Measurements from ENCODE around the gene HTR3E. TPM values are rescaled to one million over a fixed set of nuclear protein-coding genes. Genes with fewer than 3 reads are reported as not detected.
"Not testable (repeated sequence)": the region's sequence is repeated elsewhere in the genome, so short reads cannot be mapped to it uniquely, and the experiment has no call there.

The HTR3E gene
- total RNA-seq, 1 donor from 2014 or later: not detected

DNA sequence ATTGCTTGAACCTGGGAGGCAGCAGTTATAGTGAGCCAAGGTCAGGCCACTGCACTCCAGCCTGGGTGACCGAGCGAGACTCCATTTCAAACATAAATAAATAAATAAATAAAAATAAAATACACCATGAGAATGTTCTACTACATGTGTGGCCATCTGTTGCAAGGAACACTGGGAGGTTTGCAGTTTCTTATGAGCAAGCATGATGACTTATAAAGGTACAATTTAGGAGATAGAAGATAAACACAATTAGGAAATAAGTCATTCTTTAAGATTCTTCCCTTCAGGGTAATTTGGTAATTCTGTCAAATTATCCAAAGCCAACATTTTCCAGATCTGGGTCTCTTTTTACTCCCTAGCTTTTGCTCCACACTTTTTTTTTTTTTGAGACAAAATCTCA, 30.7 kb upstream of the HTR3E start:
- H3K79me2 ChIP-seq (ENCODE audit: low read depth): no peaks in the 10 kb centered on the region
- H3K36me3 ChIP-seq: no peaks in the 10 kb centered on the region
- H3K9ac ChIP-seq: no peak overlapping the region
- no peaks in the 10 kb centered on the region for H3F3A ChIP-seq (ENCODE audit: low read depth)
- H3K36me3 Mint-ChIP-seq: no peaks in the 10 kb centered on the region
- no peaks in the 10 kb centered on the region for H3K9me3 ChIP-seq (ENCODE audit: low read depth)
- H3K4me3 ChIP-seq: no peak overlapping the region
- no peak overlapping the region for H3K27ac ChIP-seq
- peaks cover 6% of the 10 kb centered on the region for H3K9me3 Mint-ChIP-seq
- no peaks in the 10 kb centered on the region for H3K27me3 ChIP-seq
- H3K4me3 Mint-ChIP-seq: no peak overlapping the region
- no peak overlapping the region for H3K27ac Mint-ChIP-seq
- H4K20me1 ChIP-seq (ENCODE audit: low read depth): no peaks in the 10 kb centered on the region
- no peak overlapping the region for H2AFZ ChIP-seq (replicated peaks)
- H3K4me1 ChIP-seq: no peaks in the 10 kb centered on the region
- TF ChIP-seq EZH2phosphoT487 (IDR thresholded peaks at IDR 0.05) (no peak), EZH2 (IDR thresholded peaks at IDR 0.05) (no peak)
- TF ChIP-seq, protein P1, sequence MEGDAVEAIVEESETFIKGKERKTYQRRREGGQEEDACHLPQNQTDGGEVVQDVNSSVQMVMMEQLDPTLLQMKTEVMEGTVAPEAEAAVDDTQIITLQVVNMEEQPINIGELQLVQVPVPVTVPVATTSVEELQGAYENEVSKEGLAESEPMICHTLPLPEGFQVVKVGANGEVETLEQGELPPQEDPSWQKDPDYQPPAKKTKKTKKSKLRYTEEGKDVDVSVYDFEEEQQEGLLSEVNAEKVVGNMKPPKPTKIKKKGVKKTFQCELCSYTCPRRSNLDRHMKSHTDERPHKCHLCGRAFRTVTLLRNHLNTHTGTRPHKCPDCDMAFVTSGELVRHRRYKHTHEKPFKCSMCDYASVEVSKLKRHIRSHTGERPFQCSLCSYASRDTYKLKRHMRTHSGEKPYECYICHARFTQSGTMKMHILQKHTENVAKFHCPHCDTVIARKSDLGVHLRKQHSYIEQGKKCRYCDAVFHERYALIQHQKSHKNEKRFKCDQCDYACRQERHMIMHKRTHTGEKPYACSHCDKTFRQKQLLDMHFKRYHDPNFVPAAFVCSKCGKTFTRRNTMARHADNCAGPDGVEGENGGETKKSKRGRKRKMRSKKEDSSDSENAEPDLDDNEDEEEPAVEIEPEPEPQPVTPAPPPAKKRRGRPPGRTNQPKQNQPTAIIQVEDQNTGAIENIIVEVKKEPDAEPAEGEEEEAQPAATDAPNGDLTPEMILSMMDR (IDR thresholded peaks at IDR 0.05): no peak
- no peaks in the 10 kb centered on the region for H3K4me1 Mint-ChIP-seq
- H3K4me2 ChIP-seq: no peak overlapping the region
- H3K27me3 Mint-ChIP-seq (ENCODE audit: insufficient read depth, low read depth): no peaks in the 10 kb centered on the region
- DNase-seq (ENCODE audit: low spot score): no peak

DNA sequence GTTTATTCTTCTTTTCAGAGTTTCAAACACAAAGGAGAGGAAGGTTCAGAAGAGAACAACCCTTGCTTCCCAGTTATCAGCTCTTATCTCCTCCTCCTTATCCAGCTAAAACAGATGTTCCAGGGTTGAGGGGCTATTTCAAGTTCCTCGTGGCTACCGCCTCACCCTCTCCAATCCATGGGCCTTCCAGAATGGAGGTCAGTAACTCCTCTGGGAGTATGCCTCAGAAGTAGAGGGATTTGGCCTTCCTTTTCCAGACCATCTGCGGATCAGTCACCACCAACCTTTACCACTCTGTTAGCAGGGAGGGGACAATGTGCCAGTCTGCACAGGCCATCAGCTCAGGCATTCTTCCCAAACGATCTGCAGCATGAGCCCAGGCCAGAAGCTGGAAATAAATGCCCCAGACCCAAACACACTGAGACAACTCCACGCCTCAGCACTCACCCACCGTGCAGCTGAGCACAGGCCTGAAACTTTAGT, 29.2 kb upstream of the HTR3E start:
- Histone ChIP-seq H3K36me3 (no peaks in the 10 kb centered on the region), H3F3A (ENCODE audit: low read depth) (no peaks in the 10 kb centered on the region), H3K4me1 (no peaks in the 10 kb centered on the region), H3K9ac (no peak overlapping the region), H3K4me3 (no peak overlapping the region), H3K79me2 (ENCODE audit: low read depth) (no peaks in the 10 kb centered on the region), H3K27ac (no peak overlapping the region), H3K9me3 (ENCODE audit: low read depth) (no peaks in the 10 kb centered on the region), H4K20me1 (ENCODE audit: low read depth) (no peaks in the 10 kb centered on the region), H2AFZ (replicated peaks) (no peak overlapping the region), H3K27me3 (no peaks in the 10 kb centered on the region), H3K4me2 (no peak overlapping the region)
- Mint-ChIP-seq H3K9me3 (peaks cover 6% of the 10 kb centered on the region), H3K4me3 (no peak overlapping the region), H3K27ac (no peak overlapping the region), H3K27me3 (ENCODE audit: insufficient read depth, low read depth) (no peaks in the 10 kb centered on the region), H3K36me3 (no peaks in the 10 kb centered on the region), H3K4me1 (no peaks in the 10 kb centered on the region)
- no peak for TF ChIP-seq EZH2 (IDR thresholded peaks at IDR 0.05)
- TF ChIP-seq, protein P1 (IDR thresholded peaks at IDR 0.05): no peak
- TF ChIP-seq EZH2phosphoT487 (IDR thresholded peaks at IDR 0.05): no peak
- DNase-seq (ENCODE audit: low spot score): no peak

GRCh38 chr3:184068344-184068743, 28.5 kb upstream of the HTR3E start:
- no peak for TF ChIP-seq EZH2phosphoT487 (IDR thresholded peaks at IDR 0.05)
- TF ChIP-seq EZH2 (IDR thresholded peaks at IDR 0.05): no peak
- TF ChIP-seq, protein P1 (IDR thresholded peaks at IDR 0.05): no peak
- no peaks in the 10 kb centered on the region for H3K27me3 Mint-ChIP-seq (ENCODE audit: insufficient read depth, low read depth)
- H3K36me3 Mint-ChIP-seq: no peaks in the 10 kb centered on the region
- H3K27me3 ChIP-seq: no peaks in the 10 kb centered on the region
- no peak overlapping the region for H2AFZ ChIP-seq (replicated peaks)
- H3K27ac ChIP-seq: no peak overlapping the region
- no peak overlapping the region for H3K4me2 ChIP-seq
- no peak overlapping the region for H3K4me3 Mint-ChIP-seq
- H3K27ac Mint-ChIP-seq: no peak overlapping the region
- no peak overlapping the region for H3K9ac ChIP-seq
- no peak for DNase-seq (ENCODE audit: low spot score)
- H3K4me1 ChIP-seq: no peaks in the 10 kb centered on the region
- H3K4me3 ChIP-seq: no peak overlapping the region
- H3K9me3 ChIP-seq (ENCODE audit: low read depth): no peaks in the 10 kb centered on the region
- no peaks in the 10 kb centered on the region for H3K79me2 ChIP-seq (ENCODE audit: low read depth)
- H3K9me3 Mint-ChIP-seq: peaks cover 6% of the 10 kb centered on the region
- no peaks in the 10 kb centered on the region for H3F3A ChIP-seq (ENCODE audit: low read depth)
- no peaks in the 10 kb centered on the region for H4K20me1 ChIP-seq (ENCODE audit: low read depth)
- no peaks in the 10 kb centered on the region for H3K4me1 Mint-ChIP-seq
- H3K36me3 ChIP-seq: no peaks in the 10 kb centered on the region

DNA sequence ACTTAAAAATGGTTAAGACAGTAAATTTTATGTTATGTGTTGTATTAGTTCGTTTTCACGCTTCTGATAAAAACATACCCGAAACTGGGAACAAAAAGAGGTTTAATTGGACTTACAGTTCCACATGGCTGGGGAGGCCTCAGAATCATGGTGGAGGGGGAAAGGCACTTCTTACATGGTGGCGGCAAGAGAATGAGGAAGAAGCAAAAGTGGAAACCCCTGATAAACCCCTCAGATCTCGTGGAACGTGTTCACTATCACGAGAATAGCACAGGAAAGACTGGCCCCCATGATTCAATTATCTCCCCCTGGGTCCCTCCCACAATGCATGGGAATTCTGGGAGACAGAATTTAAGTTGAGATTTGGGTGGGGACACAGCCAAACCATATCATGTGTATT, 25.7 kb upstream of the HTR3E start:
- H3K27ac Mint-ChIP-seq; H4K20me1 ChIP-seq (ENCODE audit: low read depth); H3K4me3 Mint-ChIP-seq; H3K27me3 ChIP-seq; DNase-seq (ENCODE audit: low spot score); H3K4me1 ChIP-seq; H3K4me1 Mint-ChIP-seq; H3K9me3 Mint-ChIP-seq; H3K27me3 Mint-ChIP-seq (ENCODE audit: insufficient read depth, low read depth); H3K27ac ChIP-seq; H3K36me3 ChIP-seq; H3K4me3 ChIP-seq; H3K36me3 Mint-ChIP-seq; H3K79me2 ChIP-seq (ENCODE audit: low read depth); H2AFZ ChIP-seq (replicated peaks); H3K9ac ChIP-seq; H3K9me3 ChIP-seq (ENCODE audit: low read depth); H3K4me2 ChIP-seq; H3F3A ChIP-seq (ENCODE audit: low read depth): not testable (repeated sequence)

Measured in neural progenitor cell (in vitro differentiated cells).